ENCODE measurements around the gene ANXA3. TPM values are rescaled to one million over a fixed set of nuclear protein-coding genes. Genes with fewer than 3 reads are reported as not detected.

Gene ANXA3
- total and polyA plus RNA-seq, 4 donors = 15.4 to 70.0 (median 29.9) TPM

- no peak overlapping the region for H3K4me3 ChIP-seq (ENCODE audit: low read depth, low read length)
- no peaks in the 10 kb centered on the region for H3K27me3 ChIP-seq (ENCODE audit: control insufficient read depth, insufficient read depth, low read length)
- no peak for DNase-seq (ENCODE audit: low read depth in 4 of 6, low spot score in 6 of 6)
- no peaks in the 10 kb centered on the region for H3K9me3 ChIP-seq (ENCODE audit: control insufficient read depth, insufficient read depth, low read length)
- no CpG with 5 or more reads among the region's 2 CpGs for WGBS (ENCODE audit: insufficient coverage)
- H3K4me1 ChIP-seq (ENCODE audit: control insufficient read depth, insufficient read depth, low read length) = no peaks in the 10 kb centered on the region
- H3K27ac ChIP-seq (ENCODE audit: low read depth, low read length) = peak overlapping the region; percentile 87
- no peaks in the 10 kb centered on the region for H3K36me3 ChIP-seq (ENCODE audit: control insufficient read depth, insufficient read depth, low read length)
Observed at GRCh38 chr4:78567500-78568060, 16.0 kb downstream of the ANXA3 start.

GRCh38 chr4:78568640-78569305 lies 17.2 kb downstream of the ANXA3 start:
- no peaks in the 10 kb centered on the region for H3K9me3 ChIP-seq (ENCODE audit: control insufficient read depth, insufficient read depth, low read length)
- WGBS (ENCODE audit: insufficient coverage) = 100% methylated on average over 1 of the region's 3 CpGs
- H3K4me1 ChIP-seq (ENCODE audit: control insufficient read depth, insufficient read depth, low read length) = no peaks in the 10 kb centered on the region
- no peaks in the 10 kb centered on the region for H3K36me3 ChIP-seq (ENCODE audit: control insufficient read depth, insufficient read depth, low read length)
- peak in 1 of 6 donors; percentile 19 for DNase-seq (ENCODE audit: low read depth in 4 of 6, low spot score in 6 of 6)
- H3K27ac ChIP-seq (ENCODE audit: low read depth, low read length) = peak overlapping the region; percentile 87
- H3K4me3 ChIP-seq (ENCODE audit: low read depth, low read length) = no peak overlapping the region
- H3K27me3 ChIP-seq (ENCODE audit: control insufficient read depth, insufficient read depth, low read length) = no peaks in the 10 kb centered on the region

- WGBS (ENCODE audit: insufficient coverage) = 69% methylated on average over 2 of the region's 6 CpGs
- Histone ChIP-seq H3K27ac (ENCODE audit: low read depth, low read length) (peak overlapping the region; percentile 87), H3K9me3 (ENCODE audit: control insufficient read depth, insufficient read depth, low read length) (no peaks in the 10 kb centered on the region), H3K4me1 (ENCODE audit: control insufficient read depth, insufficient read depth, low read length) (no peaks in the 10 kb centered on the region), H3K27me3 (ENCODE audit: control insufficient read depth, insufficient read depth, low read length) (no peaks in the 10 kb centered on the region), H3K4me3 (ENCODE audit: low read depth, low read length) (no peak overlapping the region), H3K36me3 (ENCODE audit: control insufficient read depth, insufficient read depth, low read length) (no peaks in the 10 kb centered on the region)
- DNase-seq (ENCODE audit: low read depth in 4 of 6, low spot score in 6 of 6) = peak in 1 of 6 donors; percentile 33
Observed at GRCh38 chr4:78569306-78569821, 17.8 kb downstream of the ANXA3 start.

GRCh38 chr4:78570117-78570516 lies 18.5 kb downstream of the ANXA3 start:
- WGBS (ENCODE audit: insufficient coverage) = no CpG with 5 or more reads among the region's 2 CpGs
- no peak overlapping the region for H3K4me3 ChIP-seq (ENCODE audit: low read depth, low read length)
- H3K27me3 ChIP-seq (ENCODE audit: control insufficient read depth, insufficient read depth, low read length) = no peaks in the 10 kb centered on the region
- DNase-seq (ENCODE audit: low read depth in 4 of 6, low spot score in 6 of 6) = no peak
- no peak overlapping the region for H3K27ac ChIP-seq (ENCODE audit: low read depth, low read length)
- H3K4me1 ChIP-seq (ENCODE audit: control insufficient read depth, insufficient read depth, low read length) = no peaks in the 10 kb centered on the region
- no peaks in the 10 kb centered on the region for H3K36me3 ChIP-seq (ENCODE audit: control insufficient read depth, insufficient read depth, low read length)
- no peaks in the 10 kb centered on the region for H3K9me3 ChIP-seq (ENCODE audit: control insufficient read depth, insufficient read depth, low read length)

GRCh38 chr4:78571804-78572203 lies 20.2 kb downstream of the ANXA3 start:
- no CpG with 5 or more reads among the region's 1 CpG for WGBS (ENCODE audit: insufficient coverage)
- Histone ChIP-seq H3K4me3 (ENCODE audit: low read depth, low read length) (no peak overlapping the region), H3K9me3 (ENCODE audit: control insufficient read depth, insufficient read depth, low read length) (no peaks in the 10 kb centered on the region), H3K36me3 (ENCODE audit: control insufficient read depth, insufficient read depth, low read length) (no peaks in the 10 kb centered on the region), H3K27ac (ENCODE audit: low read depth, low read length) (no peak overlapping the region), H3K27me3 (ENCODE audit: control insufficient read depth, insufficient read depth, low read length) (no peaks in the 10 kb centered on the region), H3K4me1 (ENCODE audit: control insufficient read depth, insufficient read depth, low read length) (no peaks in the 10 kb centered on the region)
- peak in 1 of 6 donors; percentile 60 for DNase-seq (ENCODE audit: low read depth in 4 of 6, low spot score in 6 of 6)

GRCh38 chr4:78578674-78579425 lies 27.3 kb downstream of the ANXA3 start:
- WGBS (ENCODE audit: insufficient coverage) = 79% methylated on average over 3 of the region's 3 CpGs
- no peaks in the 10 kb centered on the region for H3K36me3 ChIP-seq (ENCODE audit: control insufficient read depth, insufficient read depth, low read length)
- H3K4me3 ChIP-seq (ENCODE audit: low read depth, low read length) = no peak overlapping the region
- no peak overlapping the region for H3K27ac ChIP-seq (ENCODE audit: low read depth, low read length)
- H3K27me3 ChIP-seq (ENCODE audit: control insufficient read depth, insufficient read depth, low read length) = no peaks in the 10 kb centered on the region
- no peak for DNase-seq (ENCODE audit: low read depth in 4 of 6, low spot score in 6 of 6)
- no peaks in the 10 kb centered on the region for H3K9me3 ChIP-seq (ENCODE audit: control insufficient read depth, insufficient read depth, low read length)
- no peaks in the 10 kb centered on the region for H3K4me1 ChIP-seq (ENCODE audit: control insufficient read depth, insufficient read depth, low read length)

- no peak for DNase-seq (ENCODE audit: low read depth in 4 of 6, low spot score in 6 of 6)
- Histone ChIP-seq H3K4me3 (ENCODE audit: low read depth, low read length) (no peak overlapping the region), H3K27me3 (ENCODE audit: control insufficient read depth, insufficient read depth, low read length) (no peaks in the 10 kb centered on the region), H3K4me1 (ENCODE audit: control insufficient read depth, insufficient read depth, low read length) (no peaks in the 10 kb centered on the region), H3K9me3 (ENCODE audit: control insufficient read depth, insufficient read depth, low read length) (no peaks in the 10 kb centered on the region), H3K27ac (ENCODE audit: low read depth, low read length) (no peak overlapping the region), H3K36me3 (ENCODE audit: control insufficient read depth, insufficient read depth, low read length) (no peaks in the 10 kb centered on the region)
- WGBS (ENCODE audit: insufficient coverage) = 100% methylated on average over 2 of the region's 3 CpGs
Observed at GRCh38 chr4:78581618-78582017, 30.0 kb downstream of the ANXA3 start.

GRCh38 chr4:78584863-78585547 lies 33.4 kb downstream of the ANXA3 start:
- H3K9me3 ChIP-seq (ENCODE audit: control insufficient read depth, insufficient read depth, low read length) = no peaks in the 10 kb centered on the region
- 88% methylated on average over 3 of the region's 4 CpGs for WGBS (ENCODE audit: insufficient coverage)
- no peak overlapping the region for H3K4me3 ChIP-seq (ENCODE audit: low read depth, low read length)
- H3K36me3 ChIP-seq (ENCODE audit: control insufficient read depth, insufficient read depth, low read length) = no peaks in the 10 kb centered on the region
- H3K4me1 ChIP-seq (ENCODE audit: control insufficient read depth, insufficient read depth, low read length) = no peaks in the 10 kb centered on the region
- H3K27me3 ChIP-seq (ENCODE audit: control insufficient read depth, insufficient read depth, low read length) = no peaks in the 10 kb centered on the region
- no peak overlapping the region for H3K27ac ChIP-seq (ENCODE audit: low read depth, low read length)
- DNase-seq (ENCODE audit: low read depth in 4 of 6, low spot score in 6 of 6) = no peak

GRCh38 chr4:78585633-78586032 lies 34.1 kb downstream of the ANXA3 start:
- 11% methylated on average over 1 of the region's 1 CpG for WGBS (ENCODE audit: insufficient coverage)
- no peaks in the 10 kb centered on the region for H3K36me3 ChIP-seq (ENCODE audit: control insufficient read depth, insufficient read depth, low read length)

More at GRCh38 chr4:78585633-78586032, 34.1 kb downstream of the ANXA3 start:
- Histone ChIP-seq H3K4me3 (ENCODE audit: low read depth, low read length) (no peak overlapping the region), H3K27me3 (ENCODE audit: control insufficient read depth, insufficient read depth, low read length) (no peaks in the 10 kb centered on the region), H3K4me1 (ENCODE audit: control insufficient read depth, insufficient read depth, low read length) (no peaks in the 10 kb centered on the region), H3K9me3 (ENCODE audit: control insufficient read depth, insufficient read depth, low read length) (no peaks in the 10 kb centered on the region), H3K27ac (ENCODE audit: low read depth, low read length) (no peak overlapping the region)
- DNase-seq (ENCODE audit: low read depth in 4 of 6, low spot score in 6 of 6) = no peak
